C4-2B (cell line): ENCODE results near the gene MYBPC2.

Experiments used
- CTCF ChIP-seq: fragments of 450-650 bp; conservative IDR thresholded peaks from 2 replicates; pipeline ENCODE4 v1.5.1; 2017; ENCODE audit warnings: mild to moderate bottlenecking
- ZFX ChIP-seq: fragments of 450-650 bp; IDR thresholded peaks from 2 replicates; pipeline ENCODE4 v1.6.1; 2017

- TF ChIP-seq CTCF (no peak), ZFX (no peak)
Measured at GRCh38 chr19:50476907-50477238, 44.2 kb downstream of the MYBPC2 start.
